ENCODE results near the gene HOXD3. TPM values are rescaled to one million over a fixed set of nuclear protein-coding genes. Genes with fewer than 3 reads are reported as not detected.
A peak's percentile ranks its signal among the peaks of the same experiment; 100 is the strongest.

Gene HOXD3
- total RNA-seq, 1 donor from 2014 or later, result not detected

GRCh38 chr2:176110415-176111308 is 46.4 kb upstream of the HOXD3 start:
- no peak for FAIRE-seq
- H3K9me3 Mint-ChIP-seq (ENCODE audit: unreplicated experiment), result peaks cover 16% of the 10 kb centered on the region
- H3K4me1 ChIP-seq (ENCODE audit: insufficient read depth, low read length), result no peaks in the 10 kb centered on the region
- H3K36me3 Mint-ChIP-seq (ENCODE audit: low read depth, unreplicated experiment), result no peaks in the 10 kb centered on the region
- H3K27me3 Mint-ChIP-seq (ENCODE audit: low read depth, unreplicated experiment), result peaks cover 80% of the 10 kb centered on the region
- H3K79me2 ChIP-seq (ENCODE audit: insufficient read depth, low read length), result no peaks in the 10 kb centered on the region
- no peak overlapping the region for H3K27ac Mint-ChIP-seq (ENCODE audit: unreplicated experiment)
- no peaks in the 10 kb centered on the region for H3K36me3 ChIP-seq (ENCODE audit: insufficient read depth, low read length)
- TF ChIP-seq CTCF (IDR thresholded peaks at IDR 0.05; ENCODE audit: insufficient read depth, low read depth, low read length), result no peak
- no peak for TF ChIP-seq EZH2 (IDR thresholded peaks at IDR 0.05; ENCODE audit: insufficient read depth, low read length)
- no peak overlapping the region for H3K4me3 Mint-ChIP-seq (ENCODE audit: unreplicated experiment)
- H3K4me2 ChIP-seq (ENCODE audit: low read length), result no peak overlapping the region
- H3K4me3 ChIP-seq (ENCODE audit: insufficient read depth, low read depth, low read length), result no peak overlapping the region
- H3K4me1 Mint-ChIP-seq (ENCODE audit: low read depth, unreplicated experiment), result peaks cover 2% of the 10 kb centered on the region
- H3K27me3 ChIP-seq (ENCODE audit: insufficient read depth, low read length), result peaks cover 88% of the 10 kb centered on the region
- no peak overlapping the region for H2AFZ ChIP-seq (ENCODE audit: low read depth, low read length)
- H3K27ac ChIP-seq (ENCODE audit: low read depth, low read length), result no peak overlapping the region
- DNase-seq (ENCODE audit: low read depth), result no peak
- H3K9me3 ChIP-seq (ENCODE audit: insufficient read depth, low read depth, low read length), result peaks cover 4% of the 10 kb centered on the region
- peaks cover 4% of the 10 kb centered on the region for H4K20me1 ChIP-seq (ENCODE audit: insufficient read depth, low read length)
- H3K9ac ChIP-seq (ENCODE audit: low read length), result no peak overlapping the region

- no peaks in the 10 kb centered on the region for H3K36me3 Mint-ChIP-seq (ENCODE audit: low read depth, unreplicated experiment)
- Histone ChIP-seq H4K20me1 (ENCODE audit: insufficient read depth, low read length) (peaks cover under 1% of the 10 kb centered on the region), H3K9me3 (ENCODE audit: insufficient read depth, low read depth, low read length) (peaks cover 4% of the 10 kb centered on the region), H3K79me2 (ENCODE audit: insufficient read depth, low read length) (no peaks in the 10 kb centered on the region), H3K4me3 (ENCODE audit: insufficient read depth, low read depth, low read length) (no peak overlapping the region), H3K4me2 (ENCODE audit: low read length) (no peak overlapping the region), H3K4me1 (ENCODE audit: insufficient read depth, low read length) (no peaks in the 10 kb centered on the region), H3K27ac (ENCODE audit: low read depth, low read length) (no peak overlapping the region), H3K36me3 (ENCODE audit: insufficient read depth, low read length) (no peaks in the 10 kb centered on the region), H3K9ac (ENCODE audit: low read length) (no peak overlapping the region), H3K27me3 (ENCODE audit: insufficient read depth, low read length) (peaks cover 88% of the 10 kb centered on the region), H2AFZ (ENCODE audit: low read depth, low read length) (no peak overlapping the region)
- TF ChIP-seq EZH2 (IDR thresholded peaks at IDR 0.05; ENCODE audit: insufficient read depth, low read length) (no peak), CTCF (IDR thresholded peaks at IDR 0.05; ENCODE audit: insufficient read depth, low read depth, low read length) (peak; percentile 46)
- no peak for DNase-seq (ENCODE audit: low read depth)
- H3K27ac Mint-ChIP-seq (ENCODE audit: unreplicated experiment), result no peak overlapping the region
- peaks cover 78% of the 10 kb centered on the region for H3K27me3 Mint-ChIP-seq (ENCODE audit: low read depth, unreplicated experiment)
- H3K4me3 Mint-ChIP-seq (ENCODE audit: unreplicated experiment), result no peak overlapping the region
- H3K4me1 Mint-ChIP-seq (ENCODE audit: low read depth, unreplicated experiment), result peaks cover 1% of the 10 kb centered on the region
- peaks cover 11% of the 10 kb centered on the region for H3K9me3 Mint-ChIP-seq (ENCODE audit: unreplicated experiment)
- no peak for FAIRE-seq
Observed at GRCh38 chr2:176111309-176111663, 45.8 kb upstream of the HOXD3 start.

DNA sequence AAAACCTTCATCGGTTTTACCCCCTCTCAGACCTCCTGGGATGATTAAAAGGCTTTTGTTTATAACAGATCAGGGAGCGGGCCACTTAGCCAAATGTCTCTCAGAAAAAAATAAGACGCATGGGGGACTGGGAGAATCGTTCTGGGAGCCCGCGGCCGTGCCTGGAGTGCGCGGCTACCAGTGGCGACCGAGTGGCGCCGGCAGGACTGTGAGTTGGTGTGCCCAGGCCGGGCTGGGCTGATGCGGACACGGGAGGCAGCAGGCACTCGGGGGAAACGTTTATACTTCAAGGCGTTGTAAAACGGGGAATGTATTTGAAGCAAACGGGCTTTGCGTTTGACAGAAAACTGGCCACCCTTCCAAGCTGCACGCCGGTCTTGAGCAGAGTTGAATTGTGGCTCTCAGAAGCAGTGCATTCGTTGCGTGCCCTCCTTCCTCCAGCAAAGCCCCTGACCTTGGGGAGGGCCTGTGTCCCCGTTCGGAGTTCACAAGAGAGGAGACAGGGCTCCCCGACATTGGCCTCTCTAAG is 45.2 kb upstream of the HOXD3 start:
- no peak overlapping the region for H3K4me3 ChIP-seq (ENCODE audit: insufficient read depth, low read depth, low read length)
- H3K9ac ChIP-seq (ENCODE audit: low read length), result no peak overlapping the region
- Mint-ChIP-seq H3K9me3 (ENCODE audit: unreplicated experiment) (peaks cover 17% of the 10 kb centered on the region), H3K36me3 (ENCODE audit: low read depth, unreplicated experiment) (peaks cover 1% of the 10 kb centered on the region), H3K27me3 (ENCODE audit: low read depth, unreplicated experiment) (peaks cover 81% of the 10 kb centered on the region), H3K27ac (ENCODE audit: unreplicated experiment) (no peak overlapping the region), H3K4me1 (ENCODE audit: low read depth, unreplicated experiment) (no peaks in the 10 kb centered on the region), H3K4me3 (ENCODE audit: unreplicated experiment) (no peak overlapping the region)
- H3K4me2 ChIP-seq (ENCODE audit: low read length), result no peak overlapping the region
- H3K9me3 ChIP-seq (ENCODE audit: insufficient read depth, low read depth, low read length), result peaks cover 10% of the 10 kb centered on the region
- no peaks in the 10 kb centered on the region for H4K20me1 ChIP-seq (ENCODE audit: insufficient read depth, low read length)
- H2AFZ ChIP-seq (ENCODE audit: low read depth, low read length), result no peak overlapping the region
- H3K36me3 ChIP-seq (ENCODE audit: insufficient read depth, low read length), result no peaks in the 10 kb centered on the region
- DNase-seq (ENCODE audit: low read depth) (no peak), FAIRE-seq (no peak)
- H3K27me3 ChIP-seq (ENCODE audit: insufficient read depth, low read length), result peaks cover 92% of the 10 kb centered on the region
- H3K79me2 ChIP-seq (ENCODE audit: insufficient read depth, low read length), result no peaks in the 10 kb centered on the region
- no peaks in the 10 kb centered on the region for H3K4me1 ChIP-seq (ENCODE audit: insufficient read depth, low read length)
- TF ChIP-seq CTCF (IDR thresholded peaks at IDR 0.05; ENCODE audit: insufficient read depth, low read depth, low read length) (no peak), EZH2 (IDR thresholded peaks at IDR 0.05; ENCODE audit: insufficient read depth, low read length) (peak; percentile 90)
- H3K27ac ChIP-seq (ENCODE audit: low read depth, low read length), result no peak overlapping the region

All from astrocyte (in vitro differentiated cells and primary cell).